ENCODE results near the gene FAM43B. TPM values are rescaled to one million over a fixed set of nuclear protein-coding genes. Genes with fewer than 3 reads are reported as not detected.
A peak's percentile ranks its signal among the peaks of the same experiment; 100 is the strongest.

FAM43B gene
- total RNA-seq, 2 experiments from 2014 or later = not detected

DNA sequence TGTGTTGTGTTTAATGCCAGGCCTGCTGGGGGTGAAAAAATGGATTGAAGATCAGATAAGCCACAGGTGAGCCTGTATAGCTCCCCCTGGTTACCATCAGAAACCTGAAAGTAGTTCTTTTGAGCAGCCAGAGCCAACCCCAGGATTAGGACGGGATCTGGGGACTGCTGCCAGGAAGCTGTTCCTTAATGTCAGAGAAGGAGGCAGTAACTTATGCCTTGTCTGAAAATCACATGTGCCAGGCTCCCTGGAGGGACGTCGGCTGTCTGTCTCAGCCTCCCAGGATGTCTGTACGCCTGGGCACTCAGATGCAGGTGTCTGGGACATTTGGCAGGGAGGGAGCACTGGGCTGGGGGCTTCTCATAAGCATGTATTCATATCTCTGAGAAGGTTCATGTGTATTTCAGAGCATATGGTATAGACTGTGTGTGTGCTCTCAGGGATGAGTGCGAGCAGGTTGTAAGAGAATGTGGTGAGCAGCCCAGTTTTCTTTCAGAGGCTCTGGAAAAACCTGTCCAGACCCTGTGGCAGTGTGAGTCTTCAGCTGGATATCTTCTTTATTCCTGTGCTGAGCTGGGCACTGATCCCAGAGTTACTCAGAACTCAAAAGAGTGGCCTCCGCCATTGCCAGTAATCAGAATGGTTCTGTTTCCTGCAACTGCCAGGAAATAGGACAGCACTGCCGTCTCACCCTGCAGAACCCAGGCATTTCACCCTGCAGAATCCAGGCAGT lies 2.8 kb downstream of the FAM43B start:
- no peaks in the 10 kb centered on the region for H3K4me1 Mint-ChIP-seq
- ATAC-seq = no peak
- intact Hi-C loops (cut with DNase I, micrococcal nuclease) = no loop called here

DNA sequence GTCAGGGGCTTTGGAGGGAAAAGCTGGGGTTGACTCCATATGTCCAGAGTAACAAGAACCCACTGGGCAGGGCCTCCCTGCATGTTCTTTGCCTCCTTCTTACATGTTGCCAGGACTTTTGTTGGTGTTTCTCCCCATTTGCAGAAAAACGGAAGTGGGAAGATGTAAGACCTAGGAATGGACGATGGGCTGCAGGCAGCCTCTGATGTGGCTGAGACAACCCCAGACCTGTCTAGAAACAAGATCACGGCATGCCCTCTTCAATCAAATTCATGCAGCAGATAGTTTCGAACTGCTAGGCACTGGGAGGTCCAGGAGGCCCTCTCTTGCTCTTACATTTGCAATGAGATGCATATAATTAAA lies 3.4 kb downstream of the FAM43B start:
- intact Hi-C loops (cut with DNase I, micrococcal nuclease) = no loop called here
- Mint-ChIP-seq H3K4me3 (no peak overlapping the region), H3K36me3 (ENCODE audit: low read depth) (no peaks in the 10 kb centered on the region), H3K27ac (no peak overlapping the region), H3K27me3 (peaks cover 31% of the 10 kb centered on the region), H3K9me3 (ENCODE audit: low read depth) (no peaks in the 10 kb centered on the region), H3K4me1 (no peaks in the 10 kb centered on the region)
- DNase-seq (no peak), ATAC-seq (no peak)
- ChIA-PET CTCF (no interaction called here), POLR2A (no interaction called here)

More for the DNA sequence above, 2.8 kb downstream of the FAM43B start:
- H3K4me3 Mint-ChIP-seq = no peak overlapping the region
- H3K27ac Mint-ChIP-seq = no peak overlapping the region
- H3K36me3 Mint-ChIP-seq (ENCODE audit: low read depth) = no peaks in the 10 kb centered on the region
- peaks cover 31% of the 10 kb centered on the region for H3K27me3 Mint-ChIP-seq
- H3K9me3 Mint-ChIP-seq (ENCODE audit: low read depth) = no peaks in the 10 kb centered on the region
- no peak for DNase-seq
- POLR2A ChIA-PET = no interaction called here
- CTCF ChIA-PET = no interaction called here

DNA sequence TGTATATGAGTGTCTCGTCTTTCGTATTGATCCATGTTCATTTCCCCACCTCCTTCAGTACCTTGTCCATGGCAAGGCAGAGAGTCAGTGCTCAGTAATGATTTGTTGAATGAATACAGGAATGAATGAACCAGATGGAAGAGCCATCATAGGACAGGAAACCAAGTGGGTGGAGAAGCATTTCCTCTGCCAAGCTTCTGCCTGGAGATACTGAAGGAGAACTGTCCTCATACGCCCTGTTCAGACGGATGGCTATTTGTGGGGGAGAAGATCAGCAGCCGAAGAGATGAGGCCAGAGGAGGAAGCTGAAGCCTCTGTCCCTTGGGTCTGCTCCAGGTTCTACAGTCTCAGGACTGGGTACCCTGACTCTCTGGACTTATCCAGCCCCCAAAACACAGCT lies 5.8 kb downstream of the FAM43B start:
- ATAC-seq (no peak), DNase-seq (no peak)
- no peak overlapping the region for H3K4me3 Mint-ChIP-seq
- POLR2A ChIA-PET = no interaction called here
- no peak overlapping the region for H3K27ac Mint-ChIP-seq
- intact Hi-C loops (cut with DNase I, micrococcal nuclease) = no loop called here
- CTCF ChIA-PET = no interaction called here
- no peaks in the 10 kb centered on the region for H3K9me3 Mint-ChIP-seq (ENCODE audit: low read depth)
- peaks cover 23% of the 10 kb centered on the region for H3K27me3 Mint-ChIP-seq
- no peaks in the 10 kb centered on the region for H3K4me1 Mint-ChIP-seq
- H3K36me3 Mint-ChIP-seq (ENCODE audit: low read depth) = no peaks in the 10 kb centered on the region

DNA sequence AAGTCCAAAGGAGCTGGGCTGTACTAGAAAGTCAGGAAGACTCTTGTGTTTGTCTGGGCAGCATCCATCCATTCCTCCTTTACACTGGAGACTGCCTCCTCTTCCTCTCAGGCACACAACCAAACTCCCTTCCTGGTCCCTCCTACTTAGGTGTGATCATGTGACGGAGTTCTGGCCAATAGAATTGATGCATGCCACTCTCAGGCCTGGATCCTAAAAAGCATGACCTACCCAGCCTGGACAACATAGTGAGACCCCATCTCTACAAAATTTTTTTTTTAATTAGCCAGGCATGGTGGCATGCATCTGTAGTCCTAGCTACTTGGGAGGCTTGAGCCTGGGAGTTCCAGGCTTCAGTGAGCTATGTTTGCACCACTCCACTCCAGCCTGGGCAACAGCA lies 8.6 kb downstream of the FAM43B start:
- no peak for DNase-seq
- Mint-ChIP-seq H3K27me3 (peaks cover 14% of the 10 kb centered on the region), H3K36me3 (ENCODE audit: low read depth) (no peaks in the 10 kb centered on the region), H3K4me3 (no peak overlapping the region), H3K27ac (no peak overlapping the region), H3K9me3 (ENCODE audit: low read depth) (no peaks in the 10 kb centered on the region), H3K4me1 (no peaks in the 10 kb centered on the region)
- ChIA-PET CTCF (no interaction called here), POLR2A (no interaction called here)
- ATAC-seq = no peak
- intact Hi-C loops (cut with DNase I, micrococcal nuclease) = no loop called here

DNA sequence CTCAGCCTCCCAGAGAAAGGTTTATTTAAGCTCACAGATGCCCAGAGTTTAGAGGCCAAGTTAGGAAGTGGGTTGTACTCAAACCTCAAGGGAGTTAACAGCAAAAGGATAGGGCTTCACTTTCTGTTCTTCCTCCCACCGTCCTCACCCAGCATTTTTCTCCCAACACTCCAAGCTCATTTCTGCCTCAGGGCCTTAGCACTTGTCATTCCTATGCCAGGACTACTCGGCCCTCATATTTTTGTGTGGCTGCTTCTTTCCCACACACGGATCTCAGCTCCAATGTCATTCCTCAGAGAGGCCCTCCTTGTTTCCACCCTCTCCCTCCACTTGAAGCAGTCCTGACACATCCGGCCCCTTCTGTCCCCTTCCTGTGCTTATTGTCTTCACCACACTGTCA lies 12.9 kb downstream of the FAM43B start:
- DNase-seq (no peak), ATAC-seq (no peak)
- Mint-ChIP-seq H3K36me3 (ENCODE audit: low read depth) (no peaks in the 10 kb centered on the region), H3K27me3 (peaks cover 19% of the 10 kb centered on the region), H3K4me3 (no peak overlapping the region), H3K9me3 (ENCODE audit: low read depth) (no peaks in the 10 kb centered on the region), H3K27ac (no peak overlapping the region), H3K4me1 (no peaks in the 10 kb centered on the region)
- ChIA-PET POLR2A (no interaction called here), CTCF (interaction anchor here (1.0 kb wide), 1 partner anchor 10 kb away, joined by 3 read pairs; no protein-coding TSS in a partner anchor)
- intact Hi-C loops (cut with DNase I, micrococcal nuclease) = no loop called here

DNA sequence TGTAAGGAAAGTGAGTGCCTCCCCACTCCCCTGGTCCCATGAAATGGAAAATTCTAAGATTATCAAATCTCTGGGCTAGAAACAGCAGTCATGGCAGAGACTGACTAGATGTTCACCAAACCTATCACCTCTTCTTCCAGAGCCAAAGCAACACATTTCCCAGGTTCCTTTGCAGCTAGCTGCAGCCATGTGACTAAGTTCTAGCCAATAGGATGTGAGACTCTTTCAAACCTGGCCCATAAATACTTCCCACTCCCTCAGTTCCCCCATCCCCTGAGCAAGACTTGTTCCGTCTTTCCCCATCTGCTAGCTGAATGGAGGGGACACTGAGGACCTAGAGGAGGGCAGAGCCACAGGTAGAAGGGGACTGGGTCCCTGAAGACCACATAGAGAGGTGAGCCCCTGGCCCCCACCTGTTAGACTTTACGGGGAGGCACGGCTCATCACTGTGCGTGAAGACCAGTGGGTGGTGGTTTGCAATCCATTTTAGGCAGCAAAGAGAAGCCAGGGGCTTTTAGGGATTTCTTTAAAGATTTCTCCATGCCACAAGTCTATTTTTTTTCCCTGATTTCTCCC lies 17.2 kb downstream of the FAM43B start:
- H3K4me1 Mint-ChIP-seq = peaks cover 3% of the 10 kb centered on the region
- CTCF ChIA-PET = no interaction called here
- no peak for DNase-seq
- ATAC-seq = no peak
- H3K4me3 Mint-ChIP-seq = no peak overlapping the region
- POLR2A ChIA-PET = no interaction called here
- H3K9me3 Mint-ChIP-seq (ENCODE audit: low read depth) = peaks cover 5% of the 10 kb centered on the region
- intact Hi-C loops (cut with DNase I, micrococcal nuclease) = no loop called here
- H3K36me3 Mint-ChIP-seq (ENCODE audit: low read depth) = no peaks in the 10 kb centered on the region
- H3K27ac Mint-ChIP-seq = no peak overlapping the region
- peaks cover 26% of the 10 kb centered on the region for H3K27me3 Mint-ChIP-seq

DNA sequence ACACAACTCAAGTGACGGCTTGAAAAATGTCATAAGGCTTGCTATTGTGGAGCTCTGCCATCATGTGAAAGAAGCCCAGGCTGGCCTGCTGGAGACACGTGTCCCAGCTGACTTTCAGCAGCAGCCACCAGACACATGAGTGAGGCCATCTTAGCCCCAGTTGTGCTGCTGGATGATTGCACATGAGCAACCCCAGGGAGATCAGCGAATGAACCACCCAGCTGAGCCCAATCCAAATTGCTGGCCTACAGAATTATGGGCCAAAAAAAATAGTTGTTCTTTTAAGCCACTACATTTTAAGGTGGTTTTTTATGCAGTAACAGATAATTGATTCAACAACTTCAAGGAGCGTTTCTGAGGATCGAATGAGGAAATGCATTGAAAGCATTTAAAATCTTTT lies 19.1 kb downstream of the FAM43B start:
- DNase-seq (no peak), ATAC-seq (no peak)
- intact Hi-C loops (cut with DNase I, micrococcal nuclease) = no loop called here
- CTCF ChIA-PET = interaction anchor here (0.9 kb wide), 1 partner anchor 19 kb away, joined by 4 read pairs; the partner anchor contains the start of gene FAM43B
- Mint-ChIP-seq H3K36me3 (ENCODE audit: low read depth) (no peaks in the 10 kb centered on the region), H3K27ac (no peak overlapping the region), H3K27me3 (peaks cover 29% of the 10 kb centered on the region), H3K4me1 (peaks cover 3% of the 10 kb centered on the region), H3K9me3 (ENCODE audit: low read depth) (peaks cover 5% of the 10 kb centered on the region), H3K4me3 (no peak overlapping the region)
- POLR2A ChIA-PET = no interaction called here

DNA sequence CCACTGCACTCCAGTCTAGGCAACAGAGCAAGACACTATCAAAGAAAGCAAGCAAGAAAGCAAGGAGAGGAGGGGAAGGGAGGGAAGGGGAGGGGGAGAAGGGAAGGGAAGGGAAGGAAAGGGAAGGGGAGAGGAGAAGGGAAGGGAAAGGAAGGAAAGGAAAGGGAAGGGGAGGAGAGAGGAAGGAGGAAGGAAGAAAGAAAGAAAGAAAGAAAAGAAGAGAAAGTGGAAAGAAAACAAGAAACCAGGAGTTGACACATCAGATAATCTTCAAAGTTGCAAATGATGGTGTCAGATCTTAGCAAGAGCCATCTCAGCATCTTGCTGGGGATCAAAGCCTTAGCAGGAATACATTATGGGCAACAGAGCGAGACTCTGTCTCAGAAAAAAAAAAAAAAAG lies 21.6 kb downstream of the FAM43B start:
- H3K9me3 Mint-ChIP-seq (ENCODE audit: low read depth) = peaks cover 5% of the 10 kb centered on the region
- H3K4me1 Mint-ChIP-seq = peaks cover 3% of the 10 kb centered on the region
- H3K36me3 Mint-ChIP-seq (ENCODE audit: low read depth) = no peaks in the 10 kb centered on the region
- CTCF ChIA-PET = interaction anchor here (0.8 to 3.2 kb wide), 7 partner anchors 9 to 654 kb away, joined by 3 to 30 read pairs (median 3); partner anchors contain the start of gene PINK1
- POLR2A ChIA-PET = no interaction called here
- H3K27me3 Mint-ChIP-seq = peaks cover 27% of the 10 kb centered on the region
- H3K27ac Mint-ChIP-seq = no peak overlapping the region
- intact Hi-C loops (cut with DNase I, micrococcal nuclease) = loop anchor here in 1 of 2 experiments (2.0 kb wide), 1 partner anchor 59 kb away; the partner anchor contains the start of gene PINK1
- ATAC-seq (no peak), DNase-seq (no peak)
- no peak overlapping the region for H3K4me3 Mint-ChIP-seq

DNA sequence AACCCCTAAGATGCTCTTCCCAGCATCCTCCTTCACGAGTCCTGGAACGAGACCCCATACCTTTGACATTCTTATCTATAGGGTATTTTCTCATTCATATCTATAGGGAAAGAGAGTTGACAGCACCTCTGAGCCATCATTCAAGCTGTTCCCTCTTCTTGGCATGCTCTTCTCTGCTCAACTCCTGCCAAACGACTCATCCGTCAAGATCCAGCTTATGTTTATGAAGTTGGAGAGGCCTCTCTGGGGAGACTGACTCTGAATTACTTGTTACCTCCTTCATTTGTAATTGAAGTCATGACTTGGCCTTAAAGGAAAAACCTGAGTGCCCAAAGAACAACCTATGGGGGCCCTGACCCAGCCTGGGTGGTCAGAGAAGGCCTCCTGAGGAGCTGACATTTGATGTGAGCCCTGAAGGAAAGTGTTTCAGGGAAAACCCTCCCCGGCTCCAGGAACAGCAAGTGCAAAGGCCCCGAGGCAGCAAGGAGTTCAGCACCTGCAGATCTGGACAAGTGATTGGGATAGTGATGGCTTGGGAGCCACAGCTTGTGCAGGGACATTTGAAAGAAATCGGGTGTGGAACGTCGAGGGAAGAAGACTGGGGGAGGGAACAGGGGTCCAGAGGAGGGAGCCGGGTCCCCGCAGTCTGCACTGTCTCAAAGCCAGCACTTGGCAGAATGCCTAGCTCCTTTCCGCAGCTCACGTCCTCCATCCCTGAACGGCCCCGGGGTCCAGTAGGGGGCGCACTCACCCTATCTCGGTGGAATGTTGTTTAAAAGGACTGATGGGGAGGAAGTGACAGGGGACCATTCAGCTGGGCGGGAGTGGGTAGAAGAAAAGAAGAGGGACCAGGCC lies 22.5 kb downstream of the FAM43B start:
- DNase-seq (peak; percentile 90), ATAC-seq (peak; percentile 91)
- POLR2A ChIA-PET = no interaction called here
- Mint-ChIP-seq H3K27ac (no peak overlapping the region), H3K36me3 (ENCODE audit: low read depth) (no peaks in the 10 kb centered on the region), H3K4me3 (no peak overlapping the region), H3K27me3 (peaks cover 22% of the 10 kb centered on the region), H3K9me3 (ENCODE audit: low read depth) (peaks cover 5% of the 10 kb centered on the region), H3K4me1 (peaks cover 3% of the 10 kb centered on the region)
- CTCF ChIA-PET = interaction anchor here (0.6 to 3.2 kb wide), 20 partner anchors 10 to 821 kb away, joined by 3 to 30 read pairs (median 3); partner anchors contain the start of genes CDA, DDOST and PINK1
- intact Hi-C loops (cut with DNase I, micrococcal nuclease) = loop anchor here (1.0 to 2.0 kb wide), 3 partner anchors 58 to 65 kb away; partner anchors contain the start of gene PINK1 (in 2 of the 2)

DNA sequence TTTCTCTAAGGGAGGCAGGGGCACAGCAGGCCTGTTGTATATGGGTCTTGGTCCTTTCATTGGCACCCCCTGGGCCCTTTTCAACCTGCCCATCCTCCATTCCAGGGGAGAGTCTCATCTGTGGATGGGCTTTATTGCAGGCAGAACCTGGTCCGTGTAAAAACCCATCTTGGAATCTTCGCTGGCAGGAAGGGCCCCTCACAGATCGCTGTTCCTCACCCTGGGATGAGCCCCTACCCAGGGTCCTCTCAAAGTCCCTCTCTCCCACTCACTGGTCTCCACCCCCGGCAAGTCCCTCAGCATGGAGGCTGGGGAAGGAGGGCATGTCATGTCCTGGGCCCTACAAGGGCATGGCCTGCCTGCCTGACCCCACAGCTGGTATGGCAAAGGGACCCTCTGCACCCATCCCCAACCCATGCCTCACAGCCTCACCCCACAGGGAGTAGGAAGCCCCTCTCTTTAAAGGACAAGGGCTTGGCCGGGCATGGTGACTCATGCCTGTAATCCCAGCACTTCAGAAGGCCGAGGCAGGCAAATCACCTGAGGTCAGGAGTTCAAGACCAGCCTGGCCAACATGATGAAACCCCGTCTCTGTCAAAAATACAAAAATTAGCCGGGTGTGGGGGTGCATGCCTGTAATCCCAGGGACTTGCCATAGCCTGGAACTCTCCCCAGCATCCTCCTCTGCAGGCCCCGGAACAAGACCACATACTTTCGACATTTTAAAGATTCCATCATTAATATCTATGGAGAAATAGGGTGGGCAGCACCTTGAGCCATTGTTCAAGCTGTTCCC lies 23.4 kb downstream of the FAM43B start:
- Mint-ChIP-seq H3K9me3 (ENCODE audit: low read depth) (peaks cover 5% of the 10 kb centered on the region), H3K36me3 (ENCODE audit: low read depth) (no peaks in the 10 kb centered on the region), H3K4me3 (no peak overlapping the region), H3K4me1 (peaks cover 3% of the 10 kb centered on the region), H3K27me3 (peaks cover 20% of the 10 kb centered on the region), H3K27ac (no peak overlapping the region)
- no peak for ATAC-seq
- ChIA-PET CTCF (interaction anchor here (0.6 to 3.2 kb wide), 13 partner anchors 9 to 820 kb away, joined by 3 to 30 read pairs (median 3); partner anchors contain the start of genes CDA, DDOST and PINK1), POLR2A (no interaction called here)
- DNase-seq = no peak
- intact Hi-C loops (cut with DNase I, micrococcal nuclease) = loop anchor here (1.0 to 2.0 kb wide), 3 partner anchors 57 to 65 kb away; partner anchors contain the start of gene PINK1 (in 2 of the 2)

DNA sequence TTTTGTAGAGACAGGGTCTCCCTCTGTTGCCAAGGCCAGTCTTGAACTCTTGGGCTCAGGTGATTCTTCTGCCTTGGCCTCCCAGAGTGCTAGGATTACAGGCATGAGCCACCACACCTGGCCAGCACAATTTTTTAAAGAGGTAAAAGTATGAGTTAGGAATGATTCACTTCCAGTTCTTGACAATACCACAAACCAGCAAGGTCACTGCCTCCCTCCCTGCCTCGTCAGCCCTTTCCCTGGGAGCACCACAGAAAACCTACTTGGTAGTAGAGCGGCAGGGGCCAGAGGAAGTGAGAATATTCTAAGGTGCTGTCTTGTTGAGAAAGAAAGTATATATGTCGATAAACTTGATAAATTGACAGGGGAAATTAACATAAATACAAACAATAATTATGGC lies 25.7 kb downstream of the FAM43B start:
- ATAC-seq = no peak
- H3K4me3 Mint-ChIP-seq = no peak overlapping the region
- H3K9me3 Mint-ChIP-seq (ENCODE audit: low read depth) = no peaks in the 10 kb centered on the region
- ChIA-PET POLR2A (no interaction called here), CTCF (no interaction called here)
- H3K36me3 Mint-ChIP-seq (ENCODE audit: low read depth) = no peaks in the 10 kb centered on the region
- no peak overlapping the region for H3K27ac Mint-ChIP-seq
- DNase-seq = no peak
- peaks cover 3% of the 10 kb centered on the region for H3K4me1 Mint-ChIP-seq
- H3K27me3 Mint-ChIP-seq = peaks cover 13% of the 10 kb centered on the region
- intact Hi-C loops (cut with DNase I, micrococcal nuclease) = no loop called here

Data from activated CD4-positive, alpha-beta T cell treated with anti-CD3 and anti-CD28 coated beads for 36 hours (primary cell).